Activated T-cell treated with anti-CD3 and anti-CD28 coated beads, Interleukin-2, amount 50 U/mL, for 72 hours (primary cell): Measurements from ENCODE around the gene CAMSAP1. TPM values are rescaled to one million over a fixed set of nuclear protein-coding genes. Genes with fewer than 3 reads are reported as not detected.

Experiments used
- ATAC-seq, 2 donors: fragments of 150-1000 bp; cut with Tn5 transposase; replicated peaks in 1 of 2; 2 replicates each; pipeline ENCODE4 v1.10.0; 2021; ENCODE audit warnings: moderate library complexity in 2 of 2, mild to moderate bottlenecking in 1 of 2
- DNase-seq, 2 donors: peaks; one replicate each; pipeline ENCODE4 v3.0.0; 2021 to 2022; ENCODE audit warnings: mixed read lengths in 1 of 2
- H3K27ac Mint-ChIP-seq: one replicate; pipeline ENCODE4 v1.8.0; 2022; ENCODE audit warnings: mild to moderate bottlenecking, moderate library complexity, mixed read lengths
- H3K27me3 Mint-ChIP-seq: one replicate; pipeline ENCODE4 v1.8.0; 2022; ENCODE audit warnings: low read depth, mixed read lengths
- H3K36me3 Mint-ChIP-seq, 2 donors: one replicate each; pipeline ENCODE4 v1.8.0; 2022; ENCODE audit warnings: mixed read lengths in 2 of 2, mild to moderate bottlenecking in 1 of 2; ENCODE audit not compliant: insufficient read depth in 2 of 2
- H3K4me1 Mint-ChIP-seq: one replicate; pipeline ENCODE4 v1.8.0; 2022; ENCODE audit warnings: low read depth, mixed read lengths
- H3K4me3 Mint-ChIP-seq, 2 donors: one replicate each; pipeline ENCODE4 v1.8.0; 2022; ENCODE audit warnings: mild to moderate bottlenecking in 2 of 2, mixed read lengths in 2 of 2, moderate library complexity in 2 of 2
- H3K9me3 Mint-ChIP-seq, 2 donors: one replicate each; pipeline ENCODE4 v1.8.0; 2022; ENCODE audit warnings: mixed read lengths in 2 of 2
- total RNA-seq, 2 donors: library from RNA; stranded (reverse); gene quantifications; one replicate each; pipeline ENCODE4 v1.2.3, GENCODE V29; 2022

CAMSAP1 gene
- total RNA-seq, 2 donors from 2014 or later: 42.2 to 53.4 TPM

DNA sequence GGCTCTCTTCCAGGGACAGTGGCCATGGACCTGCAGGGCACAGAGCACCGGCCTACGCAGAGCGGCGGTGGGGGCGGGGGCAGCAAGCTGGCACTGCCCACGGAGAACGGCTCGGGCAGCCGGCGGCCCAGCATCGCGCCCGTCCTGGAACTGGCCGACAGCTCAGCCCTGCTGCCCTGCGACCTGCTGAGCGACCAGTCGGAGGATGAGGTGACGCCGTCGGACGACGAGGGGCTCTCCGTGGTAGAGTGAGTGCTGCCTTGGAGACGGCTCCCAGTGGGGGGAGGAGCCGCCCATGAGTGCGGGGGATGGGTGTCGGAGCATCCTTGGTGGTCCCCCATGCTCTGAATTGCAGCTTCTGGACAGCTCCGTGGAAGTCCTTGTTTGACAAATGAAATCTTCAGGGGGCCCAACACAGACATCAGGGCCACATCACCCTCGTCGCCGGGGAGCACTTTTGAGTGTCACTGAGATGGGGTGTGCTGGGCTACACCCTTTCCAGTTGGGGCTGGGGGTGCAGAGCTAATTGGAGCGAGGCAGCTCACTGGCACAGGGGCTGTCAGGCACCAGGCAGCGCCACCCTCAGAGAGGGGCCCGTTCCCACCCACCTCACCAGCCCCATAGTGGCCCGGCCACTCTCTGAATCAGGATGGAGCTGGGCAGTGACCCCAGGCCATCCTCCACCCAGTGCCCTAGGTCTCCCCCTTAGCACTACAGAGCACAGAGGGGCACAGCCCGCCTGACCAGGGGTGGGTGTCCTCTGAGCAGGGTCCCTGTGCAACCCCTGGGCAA lies 134.4 kb downstream of the CAMSAP1 start:
- no peaks in the 10 kb centered on the region for H3K9me3 Mint-ChIP-seq
- H3K4me3 Mint-ChIP-seq: no peak overlapping the region
- H3K27me3 Mint-ChIP-seq: no peaks in the 10 kb centered on the region

DNA sequence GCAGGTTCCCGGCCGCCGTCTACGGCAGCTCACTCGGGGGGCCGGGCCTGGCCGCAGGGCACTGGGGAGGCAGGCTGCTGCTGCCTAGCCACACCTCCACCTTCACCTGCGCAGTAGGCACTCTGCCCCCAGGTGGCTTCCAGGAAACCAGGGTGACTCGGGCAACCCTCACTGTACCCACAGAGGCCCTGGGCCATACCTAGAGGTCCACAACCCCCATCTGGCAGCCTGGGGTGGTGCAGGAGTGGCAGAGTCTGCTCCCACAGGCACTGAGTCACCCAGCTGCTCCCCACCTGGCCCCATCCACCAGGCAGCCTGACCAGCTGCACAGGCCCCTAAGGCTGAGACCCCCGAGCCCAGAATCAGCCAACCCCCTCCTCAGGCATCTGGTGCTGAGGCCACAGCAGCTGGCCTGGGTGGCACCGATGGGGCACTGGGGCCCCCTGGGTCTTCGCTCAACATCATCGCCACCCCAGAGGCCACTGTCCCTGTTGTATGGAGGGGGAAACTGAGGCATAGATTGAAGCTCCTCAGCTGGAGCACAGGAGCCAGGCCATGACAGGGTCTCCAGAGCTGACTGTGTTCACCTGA lies 135.2 kb downstream of the CAMSAP1 start:
- peak in 1 of 2 donors; percentile 31 for ATAC-seq

More for the DNA sequence above, 134.4 kb downstream of the CAMSAP1 start:
- Mint-ChIP-seq H3K27ac (no peak overlapping the region), H3K4me1 (no peaks in the 10 kb centered on the region), H3K36me3 (no peaks in the 10 kb centered on the region)
- ATAC-seq (no peak), DNase-seq (no peak)

DNA sequence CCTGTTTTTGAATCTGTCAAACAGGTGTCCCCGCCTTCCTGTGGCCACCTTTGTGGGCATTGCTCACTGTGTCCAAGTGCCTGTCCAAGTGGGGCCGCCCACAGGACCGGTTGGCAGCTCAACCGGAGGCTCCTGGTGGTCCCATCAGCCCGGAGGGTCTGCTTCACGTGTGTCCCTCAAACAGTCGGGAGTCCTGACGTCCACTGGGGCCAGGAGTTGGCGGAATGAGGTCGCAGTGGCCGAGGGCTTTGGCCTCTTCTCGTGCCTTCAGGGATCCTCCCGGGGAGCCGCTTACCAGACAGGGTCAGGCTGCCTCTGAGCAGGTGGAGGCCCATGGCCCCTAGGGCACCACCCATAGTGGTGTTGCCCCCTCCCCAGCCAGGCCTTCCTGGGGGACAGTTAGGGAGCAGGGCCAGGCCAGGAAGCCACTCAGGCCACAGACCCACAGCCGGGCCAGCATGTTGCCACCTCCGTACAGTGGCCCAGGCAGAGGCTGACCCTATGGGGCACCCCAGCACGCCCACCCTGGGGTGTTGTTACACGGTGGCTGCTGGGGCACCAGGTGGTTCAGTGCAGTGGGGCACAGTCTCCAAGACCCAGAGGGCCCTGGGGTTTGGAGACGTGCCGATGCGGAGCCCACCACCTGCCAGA lies 135.8 kb downstream of the CAMSAP1 start:
- peak in 1 of 2 donors; percentile 11 for ATAC-seq
- Mint-ChIP-seq H3K27me3 (no peaks in the 10 kb centered on the region), H3K36me3 (no peaks in the 10 kb centered on the region), H3K27ac (no peak overlapping the region), H3K4me1 (no peaks in the 10 kb centered on the region), H3K4me3 (no peak overlapping the region), H3K9me3 (no peaks in the 10 kb centered on the region)
- DNase-seq: no peak

More for the DNA sequence above, 135.2 kb downstream of the CAMSAP1 start:
- Mint-ChIP-seq H3K4me1 (no peaks in the 10 kb centered on the region), H3K27me3 (no peaks in the 10 kb centered on the region), H3K36me3 (no peaks in the 10 kb centered on the region), H3K27ac (no peak overlapping the region), H3K9me3 (no peaks in the 10 kb centered on the region), H3K4me3 (no peak overlapping the region)
- DNase-seq: peak in 1 of 2 donors; percentile 12

DNA sequence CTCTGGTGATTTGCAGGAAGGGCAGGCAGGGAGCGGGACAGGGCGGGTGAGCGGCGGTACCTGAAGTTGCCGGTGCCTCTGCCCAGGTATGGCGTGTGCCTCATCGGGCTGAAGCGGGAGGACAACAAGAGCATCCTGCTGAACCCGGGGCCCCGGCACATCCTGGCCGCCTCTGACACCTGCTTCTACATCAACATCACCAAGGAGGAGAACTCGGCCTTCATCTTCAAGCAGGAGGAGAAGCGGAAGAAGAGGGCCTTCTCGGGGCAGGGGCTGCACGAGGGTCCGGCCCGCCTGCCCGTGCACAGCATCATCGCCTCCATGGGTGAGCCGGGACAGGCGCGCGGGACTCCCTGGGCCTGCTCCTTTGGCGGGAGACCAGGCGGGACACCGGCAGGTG lies 136.6 kb downstream of the CAMSAP1 start:
- ATAC-seq: no peak
- no peak for DNase-seq
- peaks cover 0 to 5% of the 10 kb centered on the region in 2 donors for H3K9me3 Mint-ChIP-seq
- no peaks in the 10 kb centered on the region for H3K36me3 Mint-ChIP-seq
- no peaks in the 10 kb centered on the region for H3K4me1 Mint-ChIP-seq
- no peak overlapping the region for H3K27ac Mint-ChIP-seq
- no peak overlapping the region for H3K4me3 Mint-ChIP-seq
- H3K27me3 Mint-ChIP-seq: no peaks in the 10 kb centered on the region

DNA sequence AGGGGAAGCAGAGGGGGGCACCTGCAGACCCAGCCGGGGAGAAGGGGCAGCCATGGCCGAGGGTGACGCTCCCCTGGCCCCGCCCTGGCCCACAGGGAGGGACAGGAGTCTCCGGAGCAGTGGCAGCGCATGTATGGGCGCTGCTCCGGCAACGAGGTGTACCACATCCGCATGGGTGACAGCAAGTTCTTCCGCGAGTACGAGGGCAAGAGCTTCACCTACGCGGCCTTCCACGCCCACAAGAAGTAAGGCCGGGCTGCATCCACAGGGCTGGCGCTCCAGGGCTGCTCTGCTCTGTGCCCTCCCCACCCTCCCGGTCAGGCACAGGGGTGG lies 137.2 kb downstream of the CAMSAP1 start:
- peak in 1 of 2 donors; percentile 23 for ATAC-seq
- H3K36me3 Mint-ChIP-seq: no peaks in the 10 kb centered on the region
- no peak overlapping the region for H3K27ac Mint-ChIP-seq
- no peak overlapping the region for H3K4me3 Mint-ChIP-seq
- H3K27me3 Mint-ChIP-seq: no peaks in the 10 kb centered on the region
- H3K4me1 Mint-ChIP-seq: no peaks in the 10 kb centered on the region
- no peak for DNase-seq
- H3K9me3 Mint-ChIP-seq: peaks cover 0 to 6% of the 10 kb centered on the region in 2 donors

DNA sequence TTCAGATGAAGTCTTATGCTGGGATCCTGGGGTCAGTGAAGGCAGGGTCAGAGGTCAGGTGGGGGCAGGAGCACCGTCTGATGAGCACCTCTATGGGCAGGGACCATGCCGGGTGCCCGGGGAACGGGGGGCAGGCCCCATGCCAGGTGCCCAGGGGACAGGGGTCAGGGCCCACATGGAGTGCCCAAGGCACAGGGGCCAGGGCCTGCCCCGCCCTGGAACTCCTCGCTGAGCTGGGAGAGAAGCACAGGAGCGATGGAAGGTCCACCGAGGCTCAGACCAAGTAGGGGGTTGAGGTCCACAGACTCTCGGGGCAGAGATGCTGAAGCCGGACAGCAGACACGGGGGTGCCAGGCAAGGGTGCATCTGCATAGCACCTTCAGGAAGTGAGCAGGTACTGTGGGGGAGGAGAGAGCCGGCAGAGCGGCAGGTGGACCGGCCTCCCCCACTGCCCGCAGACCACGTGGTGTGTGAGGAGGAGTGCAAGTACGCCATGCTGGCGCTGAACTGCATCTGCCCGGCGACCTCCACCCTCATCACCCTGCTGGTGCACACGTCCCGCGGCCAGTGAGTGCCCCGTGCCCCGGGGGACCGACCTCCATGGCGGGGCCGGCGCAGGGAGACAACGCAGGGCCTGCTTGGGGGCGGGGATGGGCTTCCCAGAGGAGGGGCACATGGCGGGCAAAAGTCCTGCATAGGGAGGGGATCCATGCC lies 137.7 kb downstream of the CAMSAP1 start:
- H3K27me3 Mint-ChIP-seq: no peaks in the 10 kb centered on the region
- no peak for ATAC-seq
- no peak overlapping the region for H3K27ac Mint-ChIP-seq

DNA sequence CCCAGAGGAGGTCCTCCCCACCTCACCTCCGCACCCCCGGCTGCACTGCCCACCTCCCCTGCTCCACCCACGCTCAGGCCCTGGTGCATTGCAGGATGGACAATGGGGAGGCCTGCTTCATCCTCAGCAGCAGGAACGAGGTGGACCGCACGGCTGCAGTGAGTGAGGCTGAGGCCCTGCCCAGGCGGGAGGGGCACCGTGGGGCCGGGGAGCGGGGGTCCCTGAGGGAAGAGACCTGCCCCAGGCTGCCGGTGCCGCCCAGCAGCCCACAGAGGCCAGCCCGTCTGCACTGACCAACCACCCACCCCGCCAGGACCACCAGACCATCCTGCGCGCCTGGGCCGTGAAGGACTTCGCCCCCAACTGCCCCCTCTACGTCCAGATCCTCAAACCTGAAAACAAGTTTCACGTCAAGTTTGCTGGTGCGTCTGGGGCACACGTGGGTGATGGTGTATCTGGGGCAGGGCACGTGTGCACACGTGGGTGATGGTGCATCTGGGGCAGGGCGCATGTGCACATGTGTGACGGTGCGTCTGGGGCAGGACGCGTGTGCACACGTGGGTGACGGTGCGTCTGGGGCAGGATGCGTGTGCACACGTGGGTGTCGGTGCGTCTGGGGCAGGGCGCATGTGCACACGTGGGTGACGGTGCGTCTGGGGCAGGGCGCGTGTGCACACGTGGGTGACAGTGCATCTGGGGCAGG lies 138.7 kb downstream of the CAMSAP1 start:
- ATAC-seq (no peak), DNase-seq (no peak)
- no peaks in the 10 kb centered on the region for H3K27me3 Mint-ChIP-seq
- H3K27ac Mint-ChIP-seq: no peak overlapping the region
- peaks cover 0 to 6% of the 10 kb centered on the region in 2 donors for H3K9me3 Mint-ChIP-seq
- H3K4me1 Mint-ChIP-seq: no peaks in the 10 kb centered on the region
- no peaks in the 10 kb centered on the region for H3K36me3 Mint-ChIP-seq
- H3K4me3 Mint-ChIP-seq: no peak overlapping the region

More for the DNA sequence above, 137.7 kb downstream of the CAMSAP1 start:
- Mint-ChIP-seq H3K4me1 (no peaks in the 10 kb centered on the region), H3K36me3 (no peaks in the 10 kb centered on the region), H3K4me3 (no peak overlapping the region), H3K9me3 (peaks cover 0 to 6% of the 10 kb centered on the region in 2 donors)
- DNase-seq: no peak

DNA sequence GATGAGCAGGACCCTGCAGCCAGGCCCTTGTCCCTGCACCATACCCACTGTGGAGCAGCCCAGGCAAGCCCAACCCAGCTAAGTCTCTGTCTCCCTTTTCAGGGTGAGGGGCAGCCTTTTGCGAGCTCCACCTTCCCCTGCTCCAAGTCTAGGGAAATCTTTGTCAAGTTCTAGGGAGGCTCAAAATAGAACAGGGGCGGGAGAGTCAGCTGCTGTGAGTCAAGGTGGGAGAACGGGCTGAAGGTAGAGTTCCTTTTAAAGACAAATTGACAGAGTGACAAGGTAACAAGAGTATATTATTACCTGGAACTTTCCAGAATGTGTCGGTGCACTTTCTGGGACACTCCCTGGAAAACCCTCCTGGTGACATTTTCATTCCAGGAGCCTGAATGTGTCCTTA lies 140.6 kb downstream of the CAMSAP1 start:
- no peak for ATAC-seq
- no peaks in the 10 kb centered on the region for H3K27me3 Mint-ChIP-seq
- no peak for DNase-seq
- no peak overlapping the region for H3K4me3 Mint-ChIP-seq
- no peak overlapping the region for H3K27ac Mint-ChIP-seq
- no peaks in the 10 kb centered on the region for H3K36me3 Mint-ChIP-seq
- no peaks in the 10 kb centered on the region for H3K4me1 Mint-ChIP-seq
- peaks cover 0 to 6% of the 10 kb centered on the region in 2 donors for H3K9me3 Mint-ChIP-seq

DNA sequence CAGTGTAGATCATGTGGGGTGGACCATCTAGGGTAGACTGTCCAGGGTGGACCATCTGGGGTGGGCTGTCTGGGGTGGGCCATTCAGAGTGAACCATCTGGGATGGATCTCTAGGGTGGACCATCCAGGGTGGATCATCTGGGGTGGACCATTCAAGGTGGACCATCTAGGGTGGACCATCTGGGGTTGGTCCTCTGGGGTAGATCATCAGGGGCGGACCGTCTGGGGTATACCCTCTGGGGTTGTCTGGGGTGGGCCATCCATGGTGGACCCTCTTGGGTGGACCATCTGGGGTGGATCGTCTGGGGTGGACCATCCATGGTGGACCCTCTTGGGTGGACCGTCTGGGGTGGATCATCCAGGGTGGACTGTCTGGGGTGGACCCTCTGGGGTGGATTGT lies 141.1 kb downstream of the CAMSAP1 start:
- Mint-ChIP-seq H3K36me3 (no peaks in the 10 kb centered on the region), H3K4me3 (no peak overlapping the region), H3K4me1 (no peaks in the 10 kb centered on the region), H3K9me3 (peaks cover 0 to 6% of the 10 kb centered on the region in 2 donors), H3K27me3 (no peaks in the 10 kb centered on the region), H3K27ac (no peak overlapping the region)
- ATAC-seq (no peak), DNase-seq (no peak)

DNA sequence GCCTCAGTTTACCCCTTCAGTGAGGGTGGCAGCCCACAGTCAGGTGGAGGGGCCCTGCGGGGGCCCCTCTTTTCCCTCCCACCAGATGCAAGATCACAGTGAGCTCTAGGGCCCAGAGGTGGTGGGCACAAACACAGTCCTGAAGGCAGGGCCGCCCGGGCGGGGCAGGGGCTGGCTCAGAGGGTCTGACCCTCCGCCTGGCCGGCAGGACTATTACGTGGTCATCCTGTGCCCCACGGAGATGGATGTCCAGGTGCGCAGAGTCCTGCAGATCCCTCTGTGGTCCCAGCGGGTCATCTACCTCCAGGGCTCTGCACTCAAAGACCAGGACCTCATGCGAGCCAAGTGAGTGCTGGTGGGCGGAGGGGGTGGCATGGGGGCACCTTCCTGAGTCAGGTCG lies 141.9 kb downstream of the CAMSAP1 start:
- Mint-ChIP-seq H3K27me3 (no peaks in the 10 kb centered on the region), H3K4me1 (no peaks in the 10 kb centered on the region), H3K4me3 (no peak overlapping the region), H3K9me3 (peaks cover 0 to 6% of the 10 kb centered on the region in 2 donors), H3K36me3 (no peaks in the 10 kb centered on the region), H3K27ac (no peak overlapping the region)
- DNase-seq (no peak), ATAC-seq (no peak)

DNA sequence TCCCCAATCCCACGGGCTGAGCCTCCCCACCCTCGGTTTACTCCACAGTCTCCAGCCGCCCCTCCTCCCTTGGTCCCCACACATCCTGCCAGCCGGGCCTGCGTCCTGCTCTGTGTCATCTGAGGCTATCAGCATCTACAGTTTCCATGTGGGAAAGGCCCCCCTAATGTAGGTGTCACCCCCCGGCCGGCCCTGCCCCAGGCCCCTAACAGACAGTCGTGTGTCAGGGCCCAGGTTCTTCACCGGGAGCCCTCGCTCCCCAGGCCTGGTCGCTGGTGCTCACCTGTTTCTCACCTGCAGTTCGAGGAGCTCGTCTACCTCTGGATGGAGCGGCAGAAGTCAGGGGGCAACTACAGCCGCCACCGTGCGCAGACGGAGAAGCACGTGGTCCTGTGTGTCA lies 142.6 kb downstream of the CAMSAP1 start:
- H3K9me3 Mint-ChIP-seq: peaks cover 0 to 6% of the 10 kb centered on the region in 2 donors
- no peaks in the 10 kb centered on the region for H3K4me1 Mint-ChIP-seq
- no peak for DNase-seq
- no peaks in the 10 kb centered on the region for H3K36me3 Mint-ChIP-seq
- H3K27me3 Mint-ChIP-seq: no peaks in the 10 kb centered on the region
- no peak for ATAC-seq
- no peak overlapping the region for H3K27ac Mint-ChIP-seq
- H3K4me3 Mint-ChIP-seq: no peak overlapping the region

DNA sequence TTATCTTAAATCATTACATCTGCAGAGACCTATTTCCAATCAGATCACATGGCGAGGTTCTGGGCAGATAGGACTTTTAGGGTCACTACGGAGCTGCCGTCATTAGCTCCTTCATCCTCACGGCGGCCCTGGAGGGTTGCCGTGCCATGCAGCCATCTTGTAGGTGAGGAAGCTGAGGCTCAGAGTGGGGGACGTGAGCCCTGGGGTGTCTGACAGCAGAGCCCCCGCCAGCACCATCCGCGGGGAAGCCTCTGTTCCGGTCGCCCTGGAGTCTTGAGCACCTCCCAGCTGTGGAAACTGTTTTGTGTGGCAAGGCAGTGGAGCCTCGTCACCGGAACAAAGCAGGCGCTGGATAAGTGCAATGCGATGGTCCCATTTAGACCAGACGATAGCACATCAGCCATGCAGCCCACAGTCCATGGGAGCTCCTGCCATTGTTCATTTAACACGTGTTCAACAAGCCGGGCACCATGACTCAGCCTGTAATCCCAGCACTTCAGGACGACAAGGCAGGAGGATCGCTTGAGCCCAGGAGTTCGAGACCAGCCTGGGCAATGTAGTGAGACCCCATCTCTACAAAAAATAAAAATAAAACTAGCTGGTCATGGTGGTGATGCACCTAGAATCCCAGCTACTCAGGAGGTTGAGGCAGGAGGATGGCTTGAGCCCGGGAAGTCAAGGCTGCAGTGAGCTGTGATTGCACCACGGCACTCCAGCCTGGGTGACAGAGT lies 143.5 kb downstream of the CAMSAP1 start:
- H3K4me3 Mint-ChIP-seq: no peak overlapping the region
- no peak overlapping the region for H3K27ac Mint-ChIP-seq
- no peaks in the 10 kb centered on the region for H3K27me3 Mint-ChIP-seq
- no peaks in the 10 kb centered on the region for H3K36me3 Mint-ChIP-seq
- H3K9me3 Mint-ChIP-seq: peaks cover 0 to 6% of the 10 kb centered on the region in 2 donors
- no peaks in the 10 kb centered on the region for H3K4me1 Mint-ChIP-seq
- DNase-seq (no peak), ATAC-seq (no peak)
